ENCODE data around the gene SERPINI1.
A peak's percentile ranks its signal among the peaks of the same experiment; 100 is the strongest.

SERPINI1 gene

DNA sequence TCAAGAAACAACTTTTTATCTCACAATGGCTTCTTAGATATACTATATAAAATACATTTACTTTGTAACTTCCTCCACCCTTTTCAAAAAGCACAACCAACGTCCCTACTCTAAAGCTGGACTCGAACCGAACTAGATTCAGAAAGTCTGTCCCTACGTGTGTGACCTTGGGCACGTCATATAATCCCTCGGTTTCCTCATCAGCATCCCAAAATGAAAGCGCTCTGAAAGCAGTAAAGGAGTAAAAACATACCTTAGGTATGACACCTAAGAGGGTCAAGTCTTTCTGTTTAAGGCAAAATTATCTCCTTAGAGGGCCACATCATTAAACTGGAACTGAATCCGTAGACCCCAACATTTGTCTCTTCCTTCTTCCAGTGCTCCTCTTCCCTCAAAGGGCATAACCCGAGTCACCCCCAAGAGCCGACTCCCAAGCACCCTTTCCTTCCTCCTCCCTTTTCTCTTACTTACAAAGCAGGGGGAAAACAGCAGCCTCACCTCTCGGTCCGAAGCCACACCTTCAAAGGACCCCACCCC lies 1.5 kb upstream of the SERPINI1 start:
- Histone ChIP-seq H3K36me3 (ENCODE audit: control insufficient read depth in 5 of 5, insufficient read depth in 5 of 5, low read length in 5 of 5) (no peaks in the 10 kb centered on the region), H3K27ac (ENCODE audit: low read depth, low read length) (peak overlapping the region; percentile 85)

GRCh38 chr3:167734498-167735232 lies 856 bp upstream of the SERPINI1 start, which contains the start of gene PDCD10:
PDCD10 (minus strand) TSS chr3:167734892; CDS start chr3:167720157, 14,735 bp downstream.
- Histone ChIP-seq H3K9me3 (ENCODE audit: control insufficient read depth in 5 of 5, low read length in 5 of 5) (no peaks in the 10 kb centered on the region), H3K27me3 (ENCODE audit: control insufficient read depth in 5 of 5, insufficient read depth in 4 of 5, low read length in 5 of 5) (no peaks in the 10 kb centered on the region), H3K36me3 (ENCODE audit: control insufficient read depth in 5 of 5, insufficient read depth in 5 of 5, low read length in 5 of 5) (no peaks in the 10 kb centered on the region), H3K9ac (ENCODE audit: low read length in 5 of 5) (peak within 1 kb of the TSS; percentile 85 to 98 (median 92)), H3K4me1 (ENCODE audit: control insufficient read depth in 5 of 5, insufficient read depth in 5 of 5, low read length in 5 of 5) (peaks cover 0 to 37% (median 32%) of the 10 kb centered on the region in 5 donors), H3K27ac (ENCODE audit: low read depth, low read length) (peak within 1 kb of the TSS; percentile 85), H3K4me3 (ENCODE audit: low read depth in 1 of 5, low read length in 5 of 5) (peak within 1 kb of the TSS; percentile 94 to 99 (median 97))

More for the DNA sequence above, 1.5 kb upstream of the SERPINI1 start:
- peak overlapping the region; percentile 85 to 98 (median 92) for H3K9ac ChIP-seq (ENCODE audit: low read length in 5 of 5)
- H3K27me3 ChIP-seq (ENCODE audit: control insufficient read depth in 5 of 5, insufficient read depth in 4 of 5, low read length in 5 of 5) = no peaks in the 10 kb centered on the region
- no peaks in the 10 kb centered on the region for H3K9me3 ChIP-seq (ENCODE audit: control insufficient read depth in 5 of 5, low read length in 5 of 5)
- H3K4me3 ChIP-seq (ENCODE audit: low read depth in 1 of 5, low read length in 5 of 5) = peak overlapping the region; percentile 94 to 99 (median 97)
- peaks cover 0 to 37% (median 34%) of the 10 kb centered on the region in 5 donors for H3K4me1 ChIP-seq (ENCODE audit: control insufficient read depth in 5 of 5, insufficient read depth in 5 of 5, low read length in 5 of 5)

GRCh38 chr3:167736264-167736787 lies 805 bp downstream of the SERPINI1 start:
- Histone ChIP-seq H3K9me3 (ENCODE audit: control insufficient read depth in 5 of 5, low read length in 5 of 5) (no peaks in the 10 kb centered on the region), H3K27me3 (ENCODE audit: control insufficient read depth in 5 of 5, insufficient read depth in 4 of 5, low read length in 5 of 5) (no peaks in the 10 kb centered on the region), H3K4me1 (ENCODE audit: control insufficient read depth in 5 of 5, insufficient read depth in 5 of 5, low read length in 5 of 5) (peaks cover 0 to 37% (median 31%) of the 10 kb centered on the region in 5 donors), H3K4me3 (ENCODE audit: low read depth in 1 of 5, low read length in 5 of 5) (peak overlapping the region; percentile 84 to 99 (median 97)), H3K36me3 (ENCODE audit: control insufficient read depth in 5 of 5, insufficient read depth in 5 of 5, low read length in 5 of 5) (no peaks in the 10 kb centered on the region), H3K9ac (ENCODE audit: low read length in 5 of 5) (peak overlapping the region in 3 of 5 donors; percentile 92 to 98 (median 97)), H3K27ac (ENCODE audit: low read depth, low read length) (no peak overlapping the region)

GRCh38 chr3:167736997-167737396 lies 1.5 kb downstream of the SERPINI1 start:
- H3K27ac ChIP-seq (ENCODE audit: low read depth, low read length) = no peak overlapping the region
- H3K9me3 ChIP-seq (ENCODE audit: control insufficient read depth in 5 of 5, low read length in 5 of 5) = no peaks in the 10 kb centered on the region
- no peaks in the 10 kb centered on the region for H3K27me3 ChIP-seq (ENCODE audit: control insufficient read depth in 5 of 5, insufficient read depth in 4 of 5, low read length in 5 of 5)
- H3K36me3 ChIP-seq (ENCODE audit: control insufficient read depth in 5 of 5, insufficient read depth in 5 of 5, low read length in 5 of 5) = no peaks in the 10 kb centered on the region
- peak overlapping the region in 1 of 5 donors; percentile 99 for H3K4me3 ChIP-seq (ENCODE audit: low read depth in 1 of 5, low read length in 5 of 5)
- peaks cover 0 to 37% (median 31%) of the 10 kb centered on the region in 5 donors for H3K4me1 ChIP-seq (ENCODE audit: control insufficient read depth in 5 of 5, insufficient read depth in 5 of 5, low read length in 5 of 5)
- no peak overlapping the region for H3K9ac ChIP-seq (ENCODE audit: low read length in 5 of 5)

DNA sequence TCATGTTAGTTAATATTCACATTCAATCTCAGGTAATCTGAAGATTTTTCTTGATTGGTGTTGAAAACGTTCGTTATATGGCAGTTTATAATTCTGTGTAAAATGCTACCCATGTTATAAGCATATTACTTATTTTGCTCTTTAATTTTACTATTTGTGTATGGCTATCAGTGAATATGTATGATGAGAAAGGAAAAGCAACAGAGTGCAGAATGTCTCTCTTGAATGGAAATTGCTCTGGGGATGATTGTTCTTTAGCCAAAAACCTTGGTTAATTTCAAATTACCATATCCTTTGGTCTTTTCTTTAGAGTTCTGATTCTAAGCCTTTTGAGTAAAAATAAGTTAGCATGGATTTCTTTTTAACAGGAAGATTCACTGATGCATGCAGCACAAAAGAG lies 2.5 kb downstream of the SERPINI1 start:
- Histone ChIP-seq H3K4me3 (ENCODE audit: low read depth in 1 of 5, low read length in 5 of 5) (no peak overlapping the region), H3K27me3 (ENCODE audit: control insufficient read depth in 5 of 5, insufficient read depth in 4 of 5, low read length in 5 of 5) (no peaks in the 10 kb centered on the region), H3K9me3 (ENCODE audit: control insufficient read depth in 5 of 5, low read length in 5 of 5) (no peaks in the 10 kb centered on the region), H3K27ac (ENCODE audit: low read depth, low read length) (no peak overlapping the region), H3K9ac (ENCODE audit: low read length in 5 of 5) (no peak overlapping the region), H3K36me3 (ENCODE audit: control insufficient read depth in 5 of 5, insufficient read depth in 5 of 5, low read length in 5 of 5) (no peaks in the 10 kb centered on the region), H3K4me1 (ENCODE audit: control insufficient read depth in 5 of 5, insufficient read depth in 5 of 5, low read length in 5 of 5) (peaks cover 0 to 34% (median 27%) of the 10 kb centered on the region in 5 donors)

DNA sequence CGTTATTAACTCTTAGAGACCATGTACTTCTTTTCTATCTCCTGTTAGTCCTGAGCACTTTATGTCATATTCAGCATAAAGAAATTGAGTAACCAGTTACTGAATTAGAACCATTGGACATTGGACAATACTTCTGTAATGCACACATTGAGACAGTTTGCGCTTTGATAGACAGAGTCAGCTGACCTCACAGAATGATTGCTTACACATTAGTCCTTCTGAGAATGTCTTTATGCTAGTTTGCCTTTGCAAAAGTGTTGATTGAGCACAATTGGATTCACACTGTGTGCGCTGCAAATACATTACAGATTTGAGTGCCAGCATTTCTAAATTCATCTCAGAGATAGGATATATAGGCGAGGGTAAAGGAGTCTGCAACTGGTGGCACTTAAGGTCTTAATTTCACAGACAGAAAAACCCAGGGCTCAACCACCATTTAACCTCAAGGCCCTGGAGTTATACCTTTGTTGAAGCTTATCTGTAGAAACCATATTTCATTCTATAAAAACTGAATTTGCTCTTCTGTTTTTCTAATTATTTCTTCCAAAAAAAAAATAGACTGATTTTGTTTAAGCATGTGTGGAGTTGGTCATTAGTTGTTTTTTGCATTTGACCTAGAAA lies 3.8 kb downstream of the SERPINI1 start:
- Histone ChIP-seq H3K36me3 (ENCODE audit: control insufficient read depth in 5 of 5, insufficient read depth in 5 of 5, low read length in 5 of 5) (no peaks in the 10 kb centered on the region), H3K9me3 (ENCODE audit: control insufficient read depth in 5 of 5, low read length in 5 of 5) (peaks cover 0 to 3% (median 0%) of the 10 kb centered on the region in 5 donors), H3K27ac (ENCODE audit: low read depth, low read length) (no peak overlapping the region), H3K4me1 (ENCODE audit: control insufficient read depth in 5 of 5, insufficient read depth in 5 of 5, low read length in 5 of 5) (peaks cover 0 to 21% (median 16%) of the 10 kb centered on the region in 5 donors), H3K9ac (ENCODE audit: low read length in 5 of 5) (no peak overlapping the region), H3K27me3 (ENCODE audit: control insufficient read depth in 5 of 5, insufficient read depth in 4 of 5, low read length in 5 of 5) (no peaks in the 10 kb centered on the region), H3K4me3 (ENCODE audit: low read depth in 1 of 5, low read length in 5 of 5) (no peak overlapping the region)

DNA sequence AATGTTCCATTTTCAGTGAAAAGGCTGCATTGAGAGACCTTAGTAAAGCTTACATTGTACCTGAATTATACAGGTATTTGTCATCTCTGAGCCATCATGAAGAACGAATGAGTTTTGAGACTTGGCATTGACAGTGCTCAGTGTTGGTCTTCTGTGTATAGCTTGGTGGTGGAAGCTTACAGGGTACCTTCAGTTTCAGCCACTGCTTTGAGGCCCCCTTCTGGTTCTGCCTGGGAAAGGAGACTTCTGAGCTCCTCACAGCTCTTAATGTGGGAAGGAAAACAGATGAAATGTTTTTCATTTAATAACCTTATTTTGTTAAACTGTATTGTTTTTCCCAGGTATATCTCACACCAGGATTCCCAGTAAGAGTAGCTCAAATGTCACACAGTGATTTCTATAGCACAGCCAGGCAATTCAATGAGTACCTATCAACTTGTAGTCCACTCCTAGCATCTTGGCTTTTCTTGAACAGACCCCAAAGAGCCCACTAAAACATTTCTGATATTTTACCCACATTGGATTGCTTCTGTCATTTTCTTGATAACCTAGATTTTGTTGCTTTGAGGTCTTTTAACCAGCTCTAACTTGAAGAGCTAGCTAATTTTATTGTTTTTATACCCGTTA lies 5.6 kb downstream of the SERPINI1 start:
- H3K9ac ChIP-seq (ENCODE audit: low read length in 5 of 5) = no peak overlapping the region
- peaks cover 0 to 6% (median 6%) of the 10 kb centered on the region in 5 donors for H3K4me1 ChIP-seq (ENCODE audit: control insufficient read depth in 5 of 5, insufficient read depth in 5 of 5, low read length in 5 of 5)
- H3K36me3 ChIP-seq (ENCODE audit: control insufficient read depth in 5 of 5, insufficient read depth in 5 of 5, low read length in 5 of 5) = no peaks in the 10 kb centered on the region
- H3K27ac ChIP-seq (ENCODE audit: low read depth, low read length) = no peak overlapping the region
- H3K4me3 ChIP-seq (ENCODE audit: low read depth in 1 of 5, low read length in 5 of 5) = no peak overlapping the region
- H3K9me3 ChIP-seq (ENCODE audit: control insufficient read depth in 5 of 5, low read length in 5 of 5) = peaks cover 0 to 3% (median 0%) of the 10 kb centered on the region in 5 donors
- H3K27me3 ChIP-seq (ENCODE audit: control insufficient read depth in 5 of 5, insufficient read depth in 4 of 5, low read length in 5 of 5) = no peaks in the 10 kb centered on the region

GRCh38 chr3:167742338-167742737 lies 6.8 kb downstream of the SERPINI1 start:
- Histone ChIP-seq H3K4me3 (ENCODE audit: low read depth in 1 of 5, low read length in 5 of 5) (no peak overlapping the region), H3K27me3 (ENCODE audit: control insufficient read depth in 5 of 5, insufficient read depth in 4 of 5, low read length in 5 of 5) (no peaks in the 10 kb centered on the region), H3K9me3 (ENCODE audit: control insufficient read depth in 5 of 5, low read length in 5 of 5) (peaks cover 0 to 3% (median 0%) of the 10 kb centered on the region in 5 donors), H3K4me1 (ENCODE audit: control insufficient read depth in 5 of 5, insufficient read depth in 5 of 5, low read length in 5 of 5) (no peaks in the 10 kb centered on the region), H3K36me3 (ENCODE audit: control insufficient read depth in 5 of 5, insufficient read depth in 5 of 5, low read length in 5 of 5) (no peaks in the 10 kb centered on the region), H3K9ac (ENCODE audit: low read length in 5 of 5) (no peak overlapping the region), H3K27ac (ENCODE audit: low read depth, low read length) (no peak overlapping the region)

DNA sequence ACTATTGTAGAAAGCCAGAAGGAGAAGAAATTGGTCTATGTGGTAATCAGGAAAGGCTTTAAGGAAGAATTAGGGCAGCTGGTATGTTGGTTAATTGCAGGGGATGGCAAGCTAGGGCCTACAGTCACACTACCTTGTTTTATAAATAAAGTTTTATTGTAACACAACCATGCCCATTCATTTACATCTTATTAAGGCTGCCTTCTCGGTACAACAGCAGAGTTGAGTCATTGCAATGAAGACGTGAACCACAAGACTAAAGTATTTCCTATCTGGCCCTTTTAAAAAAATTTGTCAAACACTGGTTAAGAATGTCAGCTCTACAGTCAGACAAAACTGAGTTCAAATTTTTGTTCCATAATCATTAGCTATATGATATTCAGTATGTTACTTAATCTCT lies 8.3 kb downstream of the SERPINI1 start:
- H3K36me3 ChIP-seq (ENCODE audit: control insufficient read depth in 5 of 5, insufficient read depth in 5 of 5, low read length in 5 of 5) = no peaks in the 10 kb centered on the region
- H3K9ac ChIP-seq (ENCODE audit: low read length in 5 of 5) = no peak overlapping the region
- peaks cover 0 to 3% (median 0%) of the 10 kb centered on the region in 5 donors for H3K9me3 ChIP-seq (ENCODE audit: control insufficient read depth in 5 of 5, low read length in 5 of 5)
- H3K27ac ChIP-seq (ENCODE audit: low read depth, low read length) = no peak overlapping the region
- H3K27me3 ChIP-seq (ENCODE audit: control insufficient read depth in 5 of 5, insufficient read depth in 4 of 5, low read length in 5 of 5) = no peaks in the 10 kb centered on the region
- no peaks in the 10 kb centered on the region for H3K4me1 ChIP-seq (ENCODE audit: control insufficient read depth in 5 of 5, insufficient read depth in 5 of 5, low read length in 5 of 5)
- H3K4me3 ChIP-seq (ENCODE audit: low read depth in 1 of 5, low read length in 5 of 5) = no peak overlapping the region
